Measurements from ENCODE around the gene GAPDHS. TPM values are rescaled to one million over a fixed set of nuclear protein-coding genes. Genes with fewer than 3 reads are reported as not detected.
A peak's percentile ranks its signal among the peaks of the same experiment; 100 is the strongest.

GAPDHS gene
- total and polyA plus RNA-seq, 4 donors = not detected

DNA sequence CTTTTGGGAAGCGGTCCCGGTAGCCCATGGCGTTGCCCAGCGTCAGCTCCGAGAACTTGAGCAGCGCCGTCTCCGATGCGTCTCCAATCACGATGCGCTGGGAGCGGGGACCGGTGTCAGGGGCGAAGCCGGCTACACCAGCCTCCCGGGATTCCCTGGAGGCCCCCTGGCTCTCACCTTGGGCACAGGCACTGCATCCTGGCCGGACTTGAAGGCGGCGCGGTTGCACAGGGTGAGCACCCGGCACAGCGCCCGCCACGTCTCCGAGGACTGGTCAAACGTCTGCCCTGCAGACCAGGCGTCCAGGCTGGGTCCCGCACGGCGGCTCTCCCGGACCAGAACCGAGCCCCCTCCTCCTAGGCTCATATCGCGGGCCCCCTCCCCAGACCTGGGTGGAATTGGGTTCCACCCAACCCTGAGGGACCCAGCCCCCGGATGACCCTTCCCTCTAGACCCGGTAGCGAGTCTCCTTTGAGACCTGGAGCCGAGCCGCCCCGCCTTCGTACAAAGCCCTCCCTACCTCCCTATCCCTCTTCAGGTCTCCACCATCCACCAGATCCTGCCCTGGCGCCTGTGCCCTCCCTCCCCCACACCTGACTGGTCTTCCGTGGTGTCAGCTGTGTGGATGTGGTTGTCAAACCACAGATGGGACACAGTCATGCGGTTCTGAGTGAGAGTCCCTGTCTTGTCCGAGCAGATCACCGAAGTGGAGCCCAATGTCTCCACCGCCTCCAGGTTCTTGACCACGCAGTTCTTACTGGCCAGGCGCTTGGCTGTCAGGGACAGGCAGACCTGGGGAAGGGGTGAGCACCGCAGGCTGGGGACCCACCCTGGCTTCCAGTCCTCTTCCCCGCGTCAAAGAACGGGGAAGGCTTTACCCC, 25.4 kb downstream of the GAPDHS start:
- H3K36me3 ChIP-seq (ENCODE audit: control insufficient read depth in 4 of 4, insufficient read depth in 3 of 4, low read depth in 1 of 4, low read length in 3 of 4) = no peaks in the 10 kb centered on the region
- H3K27me3 ChIP-seq (ENCODE audit: control insufficient read depth in 4 of 4, insufficient read depth in 4 of 4, low read length in 3 of 4) = peaks cover 0 to 4% (median 3%) of the 10 kb centered on the region in 4 donors
- H3K4me1 ChIP-seq (ENCODE audit: control insufficient read depth in 4 of 4, insufficient read depth in 4 of 4, low read length in 3 of 4) = peaks cover 0 to 7% (median 4%) of the 10 kb centered on the region in 4 donors
- H3K9ac ChIP-seq (ENCODE audit: low read depth in 1 of 2, low read length in 2 of 2) = no peak overlapping the region
- peak overlapping the region in 1 of 3 donors; percentile 19 for H3K4me3 ChIP-seq (ENCODE audit: low read depth in 1 of 3, low read length in 3 of 3)
- TF ChIP-seq GABPA (IDR thresholded peaks at IDR 0.05 in 1 of 2, conservative IDR thresholded peaks at IDR 0.05 in 1 of 2) (no peak), TAF1 (conservative IDR thresholded peaks at IDR 0.05) (no peak), FOXA2 (IDR thresholded peaks at IDR 0.05) (no peak), HNF4G (IDR thresholded peaks at IDR 0.05) (no peak), YY1 (IDR thresholded peaks at IDR 0.05) (no peak), RAD21 (IDR thresholded peaks at IDR 0.05) (no peak), RXRA (IDR thresholded peaks at IDR 0.05) (no peak), JUND (IDR thresholded peaks at IDR 0.05) (no peak), MAX (IDR thresholded peaks at IDR 0.05) (no peak), ZBTB33 (IDR thresholded peaks at IDR 0.05) (no peak), EGR1 (IDR thresholded peaks at IDR 0.05; ENCODE audit: low read depth in 2 of 2) (no peak), HNF4A (conservative IDR thresholded peaks at IDR 0.05) (no peak), NR2F2 (IDR thresholded peaks at IDR 0.05) (no peak), REST (IDR thresholded peaks at IDR 0.05) (no peak), FOXA1 (IDR thresholded peaks at IDR 0.05) (no peak), SP1 (IDR thresholded peaks at IDR 0.05) (no peak)
- TF ChIP-seq, protein P1, sequence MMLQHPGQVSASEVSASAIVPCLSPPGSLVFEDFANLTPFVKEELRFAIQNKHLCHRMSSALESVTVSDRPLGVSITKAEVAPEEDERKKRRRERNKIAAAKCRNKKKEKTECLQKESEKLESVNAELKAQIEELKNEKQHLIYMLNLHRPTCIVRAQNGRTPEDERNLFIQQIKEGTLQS (IDR thresholded peaks at IDR 0.05) = no peak
- TF ChIP-seq, protein P2, sequence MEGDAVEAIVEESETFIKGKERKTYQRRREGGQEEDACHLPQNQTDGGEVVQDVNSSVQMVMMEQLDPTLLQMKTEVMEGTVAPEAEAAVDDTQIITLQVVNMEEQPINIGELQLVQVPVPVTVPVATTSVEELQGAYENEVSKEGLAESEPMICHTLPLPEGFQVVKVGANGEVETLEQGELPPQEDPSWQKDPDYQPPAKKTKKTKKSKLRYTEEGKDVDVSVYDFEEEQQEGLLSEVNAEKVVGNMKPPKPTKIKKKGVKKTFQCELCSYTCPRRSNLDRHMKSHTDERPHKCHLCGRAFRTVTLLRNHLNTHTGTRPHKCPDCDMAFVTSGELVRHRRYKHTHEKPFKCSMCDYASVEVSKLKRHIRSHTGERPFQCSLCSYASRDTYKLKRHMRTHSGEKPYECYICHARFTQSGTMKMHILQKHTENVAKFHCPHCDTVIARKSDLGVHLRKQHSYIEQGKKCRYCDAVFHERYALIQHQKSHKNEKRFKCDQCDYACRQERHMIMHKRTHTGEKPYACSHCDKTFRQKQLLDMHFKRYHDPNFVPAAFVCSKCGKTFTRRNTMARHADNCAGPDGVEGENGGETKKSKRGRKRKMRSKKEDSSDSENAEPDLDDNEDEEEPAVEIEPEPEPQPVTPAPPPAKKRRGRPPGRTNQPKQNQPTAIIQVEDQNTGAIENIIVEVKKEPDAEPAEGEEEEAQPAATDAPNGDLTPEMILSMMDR (IDR thresholded peaks at IDR 0.05; ENCODE audit: low read depth, low read length, missing input control) = no peak
- H3K9me3 ChIP-seq (ENCODE audit: control insufficient read depth in 4 of 4, low read length in 3 of 4) = no peaks in the 10 kb centered on the region
- 38% methylated on average over 53 of the region's 53 CpGs for WGBS
- no peak overlapping the region for H3K27ac ChIP-seq (ENCODE audit: low read depth in 1 of 2, low read length in 2 of 2)
- DNase-seq (ENCODE audit: low spot score) = no peak

Data from liver (tissue), 9 donors.